ENCODE results near the gene ANGPT4.

- no peak for TF ChIP-seq ZMAT4 (CRISPR knock-in tag; IDR thresholded peaks at IDR 0.05)
- no peak for TF ChIP-seq CTCF (IDR thresholded peaks at IDR 0.05)
- TF ChIP-seq MAX (CRISPR knock-in tag; IDR thresholded peaks at IDR 0.05), result no peak
- TF ChIP-seq ATF3 (CRISPR knock-in tag; conservative IDR thresholded peaks at IDR 0.05), result no peak
- TF ChIP-seq ATF1 (CRISPR knock-in tag; IDR thresholded peaks at IDR 0.05), result no peak
- TF ChIP-seq CREB1 (CRISPR knock-in tag; IDR thresholded peaks at IDR 0.05), result no peak
- TF ChIP-seq KAT7 (CRISPR knock-in tag; IDR thresholded peaks at IDR 0.05; ENCODE audit: borderline replicate concordance), result no peak
- no peak for TF ChIP-seq E2F5 (CRISPR knock-in tag; IDR thresholded peaks at IDR 0.05)
These were observed 91.2 kb downstream of the ANGPT4 start for GRCh38 chr20:824916-825315.

All from WTC11 (cell line).